ENCODE measurements around the gene KIAA1671.

Gene KIAA1671

DNA sequence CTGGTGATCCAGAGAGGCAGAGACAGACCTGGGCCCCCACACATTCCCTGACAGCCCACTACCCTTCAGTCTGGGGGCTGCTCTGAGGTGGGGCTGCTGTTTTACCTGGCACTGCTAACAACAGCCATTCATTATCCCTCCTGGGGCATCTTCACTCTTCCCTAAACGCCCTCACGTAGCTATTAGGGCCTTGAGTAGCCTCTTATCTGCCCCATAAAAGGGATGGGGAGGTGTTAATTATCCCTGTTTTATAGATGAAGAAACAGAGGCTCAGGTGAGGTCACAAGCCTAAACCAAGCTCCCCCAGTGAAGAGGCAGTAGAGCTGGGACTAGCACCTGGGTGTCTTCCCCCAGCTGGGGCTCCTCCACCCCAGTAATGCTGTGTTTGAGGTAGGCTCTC is 79.5 kb downstream of the KIAA1671 start:
- TF ChIP-seq, protein P1, sequence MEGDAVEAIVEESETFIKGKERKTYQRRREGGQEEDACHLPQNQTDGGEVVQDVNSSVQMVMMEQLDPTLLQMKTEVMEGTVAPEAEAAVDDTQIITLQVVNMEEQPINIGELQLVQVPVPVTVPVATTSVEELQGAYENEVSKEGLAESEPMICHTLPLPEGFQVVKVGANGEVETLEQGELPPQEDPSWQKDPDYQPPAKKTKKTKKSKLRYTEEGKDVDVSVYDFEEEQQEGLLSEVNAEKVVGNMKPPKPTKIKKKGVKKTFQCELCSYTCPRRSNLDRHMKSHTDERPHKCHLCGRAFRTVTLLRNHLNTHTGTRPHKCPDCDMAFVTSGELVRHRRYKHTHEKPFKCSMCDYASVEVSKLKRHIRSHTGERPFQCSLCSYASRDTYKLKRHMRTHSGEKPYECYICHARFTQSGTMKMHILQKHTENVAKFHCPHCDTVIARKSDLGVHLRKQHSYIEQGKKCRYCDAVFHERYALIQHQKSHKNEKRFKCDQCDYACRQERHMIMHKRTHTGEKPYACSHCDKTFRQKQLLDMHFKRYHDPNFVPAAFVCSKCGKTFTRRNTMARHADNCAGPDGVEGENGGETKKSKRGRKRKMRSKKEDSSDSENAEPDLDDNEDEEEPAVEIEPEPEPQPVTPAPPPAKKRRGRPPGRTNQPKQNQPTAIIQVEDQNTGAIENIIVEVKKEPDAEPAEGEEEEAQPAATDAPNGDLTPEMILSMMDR (IDR thresholded peaks at IDR 0.05; ENCODE audit: low read length, missing control alignments): no peak
- H3K4me3 ChIP-seq (replicated peaks; ENCODE audit: low read depth, low read length): no peak overlapping the region
- DNase-seq (ENCODE audit: low read depth): no peak

DNA sequence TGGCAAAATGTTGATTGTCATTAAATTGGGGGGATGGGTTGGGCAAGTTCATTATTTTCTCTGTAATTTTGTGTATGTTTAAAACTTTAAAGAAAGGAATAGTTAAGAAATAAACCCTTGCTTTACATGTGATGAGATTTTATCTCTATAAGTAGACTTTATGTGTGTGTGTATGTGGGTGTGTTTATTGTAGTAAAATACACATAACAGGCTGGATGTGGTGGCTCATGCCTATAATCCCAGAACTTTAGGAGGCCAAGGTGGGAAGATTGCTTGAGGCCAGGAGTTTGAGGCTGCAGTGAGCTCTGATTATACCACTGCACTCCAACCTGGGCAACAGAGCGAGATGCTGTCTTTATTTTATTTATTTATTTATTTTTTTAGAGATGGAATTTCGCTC is 83.2 kb downstream of the KIAA1671 start:
- no peak for DNase-seq (ENCODE audit: low read depth)

DNA sequence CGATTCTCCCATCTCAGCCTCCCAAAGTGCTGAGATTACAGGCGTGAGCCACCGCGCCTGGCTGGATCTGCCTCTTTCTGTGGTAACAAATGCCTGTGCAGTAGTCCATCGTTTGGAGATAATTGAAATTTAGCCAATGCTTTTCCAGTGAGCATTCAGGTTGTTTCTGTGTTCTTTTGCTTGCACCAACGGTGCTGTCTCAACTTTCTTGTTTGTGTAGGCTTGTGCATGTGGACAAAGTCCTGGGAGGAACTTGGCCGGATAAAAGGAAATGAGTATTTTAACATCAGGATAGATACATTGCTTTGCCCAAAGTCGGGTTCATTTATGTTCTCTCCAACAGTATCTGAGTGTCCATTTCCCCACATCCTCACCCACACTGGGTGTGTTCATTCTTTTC is 85.7 kb downstream of the KIAA1671 start:
- no peak overlapping the region for H3K4me3 ChIP-seq (replicated peaks; ENCODE audit: low read depth, low read length)
- TF ChIP-seq, protein P1 (IDR thresholded peaks at IDR 0.05; ENCODE audit: low read length, missing control alignments): no peak
- no peak for DNase-seq (ENCODE audit: low read depth)

More for the DNA sequence above, 83.2 kb downstream of the KIAA1671 start:
- H3K4me3 ChIP-seq (replicated peaks; ENCODE audit: low read depth, low read length): no peak overlapping the region
- TF ChIP-seq, protein P1 (IDR thresholded peaks at IDR 0.05; ENCODE audit: low read length, missing control alignments): no peak

DNA sequence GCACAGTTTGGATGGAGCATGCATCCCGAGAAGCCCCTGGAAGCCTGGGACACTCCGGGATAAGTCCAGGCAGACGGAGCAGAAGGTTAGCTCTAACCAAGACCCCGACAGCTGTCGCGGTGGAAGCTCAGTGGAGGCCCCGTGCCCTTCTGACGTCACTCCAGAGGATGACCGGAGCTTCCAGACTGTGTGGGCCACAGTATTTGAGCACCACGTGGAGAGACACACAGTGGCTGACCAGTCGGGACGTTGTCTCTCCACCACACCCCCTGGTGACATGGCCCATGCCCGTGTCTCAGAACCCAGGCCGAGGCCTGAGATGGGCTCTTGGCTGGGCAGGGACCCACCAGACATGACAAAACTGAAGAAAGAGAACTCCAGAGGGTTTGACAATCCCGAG is 86.3 kb downstream of the KIAA1671 start:
- no peak overlapping the region for H3K4me3 ChIP-seq (replicated peaks; ENCODE audit: low read depth, low read length)
- TF ChIP-seq, protein P1 (IDR thresholded peaks at IDR 0.05; ENCODE audit: low read length, missing control alignments): no peak
- DNase-seq (ENCODE audit: low read depth): no peak

DNA sequence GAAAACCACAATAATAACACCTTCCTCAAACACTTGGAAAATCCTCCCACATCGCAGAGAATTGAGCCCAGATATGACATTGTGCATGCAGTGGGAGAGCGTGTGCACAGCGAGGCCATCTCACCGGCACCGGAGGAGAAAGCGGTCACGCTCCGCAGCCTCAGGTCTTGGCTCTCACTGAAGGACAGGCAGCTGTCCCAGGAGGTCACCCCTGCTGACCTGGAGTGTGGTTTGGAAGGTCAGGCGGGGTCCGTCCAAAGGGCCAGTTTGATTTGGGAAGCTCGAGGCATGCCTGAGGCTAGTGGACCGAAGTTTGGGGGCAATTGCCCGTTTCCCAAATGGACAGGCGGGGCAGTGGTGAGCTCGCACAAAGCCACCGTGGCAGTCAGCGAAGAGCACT is 86.7 kb downstream of the KIAA1671 start:
- no peak overlapping the region for H3K4me3 ChIP-seq (replicated peaks; ENCODE audit: low read depth, low read length)
- no peak for DNase-seq (ENCODE audit: low read depth)
- TF ChIP-seq, protein P1 (IDR thresholded peaks at IDR 0.05; ENCODE audit: low read length, missing control alignments): no peak

DNA sequence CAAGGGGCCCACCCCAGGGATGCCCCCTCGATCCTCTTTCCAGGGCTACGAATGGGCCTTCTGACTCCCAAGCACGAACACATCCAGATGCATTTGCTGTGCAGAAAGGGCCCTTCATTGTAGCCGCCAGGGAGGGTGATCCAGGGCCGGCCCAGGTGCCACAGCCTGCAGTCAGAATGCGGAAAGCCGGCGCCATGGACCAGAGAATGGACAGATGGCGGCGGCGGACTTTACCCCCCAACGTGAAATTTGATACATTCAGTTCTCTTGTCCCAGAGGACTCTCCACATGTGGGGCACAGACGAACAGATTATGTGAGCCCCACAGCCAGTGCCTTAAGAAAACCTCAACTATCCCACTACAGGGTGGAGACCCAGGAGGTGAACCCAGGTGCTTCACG is 87.2 kb downstream of the KIAA1671 start:
- TF ChIP-seq, protein P1 (IDR thresholded peaks at IDR 0.05; ENCODE audit: low read length, missing control alignments): no peak
- H3K4me3 ChIP-seq (replicated peaks; ENCODE audit: low read depth, low read length): no peak overlapping the region
- DNase-seq (ENCODE audit: low read depth): no peak

DNA sequence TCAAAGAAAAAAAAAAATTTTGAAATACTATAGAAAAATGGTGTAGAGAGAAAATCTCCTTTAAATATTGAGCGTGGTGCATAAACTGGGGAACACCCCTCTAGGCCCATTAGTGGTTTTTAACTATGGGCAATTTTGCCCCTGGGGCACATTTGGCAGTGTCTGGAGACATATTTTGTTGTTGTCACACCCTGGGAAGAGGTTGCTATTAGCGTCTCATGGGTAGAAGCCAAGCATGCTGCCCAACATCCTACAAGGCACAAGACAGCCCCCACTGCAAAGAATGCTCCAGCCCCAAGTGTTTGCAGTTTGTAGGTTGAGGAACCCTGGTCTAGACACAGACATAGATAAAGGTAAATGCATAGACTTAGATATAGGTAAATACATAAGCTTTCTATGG is 92.6 kb downstream of the KIAA1671 start:
- H3K4me3 ChIP-seq (replicated peaks; ENCODE audit: low read depth, low read length): no peak overlapping the region
- no peak for DNase-seq (ENCODE audit: low read depth)
- TF ChIP-seq, protein P1 (IDR thresholded peaks at IDR 0.05; ENCODE audit: low read length, missing control alignments): no peak
